Measurements from ENCODE around the gene JAML.

DNA sequence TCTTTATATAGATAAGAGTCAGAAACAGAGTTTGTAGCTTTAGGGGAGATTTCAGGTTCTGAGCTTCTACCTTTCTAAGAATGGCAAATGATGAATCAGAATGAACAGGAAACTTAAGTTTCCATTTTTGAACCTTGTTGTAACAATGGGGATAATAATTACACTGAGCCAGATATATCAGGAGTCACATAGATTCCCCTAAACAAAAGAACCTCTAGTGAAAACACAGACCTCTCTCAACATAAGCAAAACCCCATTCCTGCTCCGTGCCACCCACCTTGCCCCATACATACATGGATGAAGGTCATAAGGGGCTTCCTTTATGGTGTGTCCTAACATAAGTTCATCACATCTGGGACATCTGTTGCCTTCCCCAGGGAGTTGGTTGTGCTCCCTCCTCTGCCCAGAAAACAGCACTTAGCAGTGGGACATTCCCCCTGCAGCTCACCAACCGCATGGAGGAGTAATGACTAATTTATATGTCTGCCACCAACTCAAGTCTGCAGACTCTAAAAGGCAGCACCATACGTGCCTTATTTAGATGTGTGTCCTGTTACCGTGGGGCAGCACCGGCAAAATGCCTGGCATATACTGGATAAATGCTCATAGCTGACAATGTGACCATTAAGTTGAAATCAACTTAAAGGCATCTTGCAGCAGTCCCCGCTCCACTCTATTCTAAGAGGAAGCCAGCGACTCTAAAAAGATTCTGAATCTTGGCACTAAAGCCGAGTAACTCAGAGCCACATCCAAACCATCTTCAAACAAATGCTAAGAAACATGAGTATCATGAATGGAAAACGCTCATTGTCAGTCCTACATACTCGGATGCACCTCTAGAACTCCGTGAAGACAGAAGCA is 8.0 kb downstream of the JAML start:
- TF ChIP-seq POLR2AphosphoS5 (IDR thresholded peaks at IDR 0.05) (no peak), REST (IDR thresholded peaks at IDR 0.05; ENCODE audit: borderline replicate concordance) (no peak), CTCF (IDR thresholded peaks at IDR 0.05; ENCODE audit: poor library complexity, severe bottlenecking) (no peak), EZH2 (IDR thresholded peaks at IDR 0.05; ENCODE audit: borderline replicate concordance, insufficient read depth, low read length, poor library complexity, severe bottlenecking) (no peak)

All from neural cell (in vitro differentiated cells).